D341Med (cell line): ENCODE results near the gene UGT1A5.
"Not testable (repeated sequence)": the region's sequence is repeated elsewhere in the genome, so short reads cannot be mapped to it uniquely, and the experiment has no call there.

Source experiments
- DNase-seq: peaks from one replicate; pipeline ENCODE4 v3.0.0; 2012; ENCODE audit warnings: low spot score

The UGT1A5 gene

DNA sequence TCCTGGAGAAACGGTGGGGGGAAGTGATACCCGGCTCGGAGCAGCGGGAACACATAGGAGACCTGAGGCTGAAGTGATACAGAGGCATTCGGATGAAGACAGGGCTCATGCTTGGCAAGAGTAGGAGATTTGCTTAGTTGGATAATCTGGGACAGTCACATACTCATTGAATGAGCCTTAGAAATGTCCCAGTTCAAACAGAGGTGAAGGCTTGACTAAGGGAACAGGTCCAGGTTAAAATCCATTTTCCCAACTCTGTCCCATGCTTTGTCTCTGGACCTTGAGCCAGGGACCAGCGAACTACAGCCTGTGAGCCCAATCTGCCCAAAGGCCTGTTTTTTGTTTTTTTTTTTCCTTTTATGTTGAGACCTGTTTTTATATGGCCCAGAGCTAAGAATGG is 18.7 kb upstream of the UGT1A5 start:
- no peak for DNase-seq

GRCh38 chr2:233698740-233699139 is 14.0 kb upstream of the UGT1A5 start:
- DNase-seq: no peak

DNA sequence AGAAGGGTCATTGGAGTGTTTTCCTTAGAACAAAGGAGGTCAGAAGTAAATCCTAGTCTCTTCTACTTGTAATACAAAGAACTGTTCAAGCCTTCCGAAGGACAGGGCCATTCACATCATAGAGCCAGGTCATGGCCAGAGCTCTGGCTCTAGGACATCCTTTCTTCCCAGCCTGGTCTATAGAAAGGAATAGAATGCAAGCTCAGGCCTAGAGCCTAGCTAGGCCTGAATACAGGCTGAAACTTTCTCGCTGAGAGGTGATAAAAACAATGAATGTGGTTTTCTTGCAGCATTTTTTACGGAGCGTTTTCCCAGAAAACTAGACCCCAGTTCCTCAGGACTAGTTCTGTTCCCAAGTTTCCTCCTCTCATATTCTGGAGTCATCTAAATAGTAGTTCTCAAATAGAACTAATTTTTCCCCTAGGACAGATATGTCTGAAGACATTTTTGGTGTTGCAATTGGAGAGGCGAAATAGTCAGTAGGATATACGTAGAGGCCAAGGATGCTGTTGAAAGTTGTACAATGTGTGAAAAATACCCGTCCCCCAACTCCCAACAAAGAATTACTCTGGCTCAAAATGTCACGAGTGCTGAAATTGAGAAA is 13.2 kb upstream of the UGT1A5 start:
- no peak for DNase-seq

DNA sequence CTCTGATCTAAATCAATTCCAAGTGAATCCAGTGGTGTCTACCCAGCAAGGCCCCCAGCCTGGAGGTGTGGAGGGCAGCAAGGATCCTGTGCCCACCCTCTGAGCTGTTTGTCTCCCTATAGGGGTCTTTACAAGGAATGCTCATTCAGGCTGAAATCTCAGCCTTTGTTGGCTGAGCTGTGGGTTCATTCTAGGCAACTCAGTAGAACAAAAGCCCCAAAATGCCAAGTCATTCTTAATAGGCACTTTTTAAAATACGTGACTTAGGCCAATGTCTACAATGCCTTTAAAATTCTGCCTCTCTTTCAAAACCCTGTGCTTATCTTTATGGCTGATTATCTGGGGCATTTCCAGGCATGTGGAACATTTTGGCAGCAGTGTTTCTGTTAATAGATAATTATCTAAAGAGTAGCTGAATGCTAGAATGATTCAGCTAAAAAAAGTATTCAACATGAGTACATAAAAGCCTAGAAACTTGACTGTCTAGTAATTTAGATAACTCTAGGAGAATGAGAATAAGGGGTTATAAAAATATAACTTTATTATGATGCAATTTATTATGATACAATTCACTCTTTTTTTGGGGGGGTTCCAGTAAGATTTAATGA is 12.6 kb upstream of the UGT1A5 start:
- DNase-seq: no peak

GRCh38 chr2:233700842-233701241 is 11.9 kb upstream of the UGT1A5 start:
- not testable (repeated sequence) for DNase-seq

DNA sequence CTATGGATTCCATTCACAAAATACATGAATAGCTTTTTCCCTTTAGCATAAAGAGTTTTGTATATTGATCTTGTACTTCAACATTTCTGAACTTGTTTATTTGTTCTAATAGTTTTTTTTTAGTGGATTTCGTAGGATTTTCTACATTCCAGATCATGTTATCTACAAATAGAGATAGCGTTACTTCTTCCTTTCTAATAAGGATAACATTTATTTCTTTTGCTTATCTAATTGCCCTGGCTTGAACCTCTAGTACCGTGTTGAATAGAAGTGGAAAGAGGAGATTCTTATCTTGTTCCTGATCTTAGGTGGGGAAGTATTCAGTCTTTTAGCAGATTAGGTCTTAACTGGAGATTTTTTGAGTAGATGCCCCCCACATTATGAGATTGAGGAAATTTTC is 10.5 kb upstream of the UGT1A5 start:
- no peak for DNase-seq

DNA sequence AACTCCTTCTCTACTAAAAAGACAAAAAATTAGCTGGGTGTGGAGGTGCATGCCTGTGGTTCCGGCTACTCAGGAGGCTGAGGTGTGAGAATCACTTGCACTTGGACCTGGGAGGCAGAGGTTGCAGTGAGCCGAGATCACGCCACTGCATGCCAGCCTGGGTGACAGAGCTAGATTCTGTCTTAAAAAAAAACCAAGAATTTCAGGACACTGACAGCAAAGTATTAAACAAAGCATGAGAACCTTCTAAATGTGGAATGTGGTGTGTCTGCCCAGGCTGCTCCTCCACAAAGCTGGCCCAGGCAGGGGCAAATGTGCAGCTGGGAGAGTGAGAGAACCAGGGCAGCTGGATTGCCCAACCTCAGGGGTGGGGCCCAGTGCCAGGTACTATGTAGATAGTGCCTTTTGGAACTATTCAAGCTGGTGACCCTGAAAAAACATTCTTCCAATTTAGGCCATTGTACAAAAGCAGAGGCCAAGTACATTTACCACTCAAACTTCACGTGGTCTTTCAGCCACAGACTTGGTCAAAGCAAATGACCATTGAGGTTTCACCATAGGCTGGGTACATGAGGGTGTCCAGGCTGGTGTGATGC is 6.7 kb upstream of the UGT1A5 start:
- no peak for DNase-seq

DNA sequence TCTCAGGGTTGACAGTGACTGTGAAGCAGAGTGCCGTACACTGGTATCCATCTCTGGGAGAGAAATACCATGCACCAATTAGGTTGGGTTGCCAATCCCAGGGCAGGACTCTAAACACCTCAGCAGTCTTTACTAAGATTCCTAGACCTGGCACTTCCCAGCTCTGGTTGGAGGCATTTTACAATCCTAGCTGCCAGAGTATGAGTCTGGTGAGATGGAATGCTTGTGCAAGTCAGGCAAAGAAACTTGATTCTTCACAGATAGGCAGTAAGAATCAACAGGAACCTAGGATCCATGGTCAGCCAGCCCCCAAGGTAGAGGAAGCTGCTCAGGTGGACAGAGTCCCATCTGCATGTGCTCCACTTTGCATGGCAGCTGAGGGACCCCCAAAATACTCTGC is 6.0 kb upstream of the UGT1A5 start:
- no peak for DNase-seq

DNA sequence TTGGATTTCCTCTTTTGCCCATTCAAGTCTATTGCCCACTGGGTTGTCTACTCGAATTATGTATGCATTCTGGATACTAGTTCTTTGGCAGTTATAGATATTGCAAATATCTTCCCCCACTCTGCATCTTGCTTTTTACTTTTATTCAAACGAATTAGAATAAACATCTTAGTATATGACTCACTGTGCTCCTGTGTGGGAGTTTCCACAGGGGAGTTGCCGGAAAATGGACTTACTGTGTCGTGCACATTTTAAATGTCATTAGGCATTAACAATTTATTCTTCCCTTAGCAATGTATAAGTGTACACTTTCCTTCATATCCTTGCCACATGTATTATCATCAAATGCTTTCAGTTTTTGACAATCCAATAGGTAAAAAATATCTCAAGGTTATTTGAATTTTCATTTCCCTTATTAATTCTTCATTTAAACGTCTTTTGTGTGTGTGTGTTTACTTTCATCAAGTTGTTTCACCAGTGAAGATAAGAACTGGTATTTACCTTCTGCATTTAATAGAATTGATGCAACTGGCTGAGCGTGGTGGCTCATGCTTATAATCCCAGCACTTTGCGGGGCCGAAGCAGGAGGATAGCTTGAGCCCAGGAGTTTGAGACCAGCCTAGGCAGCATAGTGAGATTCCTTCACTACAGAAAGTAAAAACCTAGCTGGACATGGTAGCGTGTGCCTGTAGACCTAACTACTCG is 4.6 kb upstream of the UGT1A5 start:
- no peak for DNase-seq

DNA sequence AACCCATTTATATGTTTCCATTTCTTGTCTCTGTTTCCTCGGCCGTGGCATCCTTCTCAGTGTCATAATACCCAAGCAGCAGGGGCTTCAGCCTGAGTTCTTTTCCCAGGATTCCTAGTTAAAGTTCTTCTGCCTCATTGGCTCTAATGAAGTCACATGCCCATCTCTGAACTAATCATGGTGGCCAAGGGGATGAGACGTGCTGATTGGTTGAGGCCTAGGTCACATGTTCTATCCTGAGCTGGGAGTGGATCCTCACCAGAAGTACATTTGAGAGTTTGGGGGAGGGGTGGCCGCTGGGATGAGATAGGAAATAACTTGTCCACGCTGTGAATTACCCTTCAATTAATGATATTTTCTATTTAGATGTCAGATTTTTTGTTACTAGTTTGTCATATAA is 3.8 kb upstream of the UGT1A5 start:
- DNase-seq: no peak

GRCh38 chr2:233711312-233712008 is 1.2 kb upstream of the UGT1A5 start:
- peak; percentile 81 for DNase-seq

DNA sequence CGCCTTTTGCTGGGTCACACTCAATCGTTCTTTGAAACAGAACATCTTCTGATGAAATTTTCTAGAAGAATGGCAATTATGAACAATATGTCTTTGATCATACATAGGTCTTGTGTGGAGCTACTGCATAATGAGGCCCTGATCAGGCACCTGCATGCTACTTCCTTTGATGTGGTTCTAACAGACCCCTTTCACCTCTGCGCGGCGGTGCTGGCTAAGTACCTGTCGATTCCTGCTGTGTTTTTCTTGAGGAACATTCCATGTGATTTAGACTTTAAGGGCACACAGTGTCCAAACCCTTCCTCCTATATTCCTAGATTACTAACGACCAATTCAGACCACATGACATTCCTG is 532 bp downstream of the UGT1A5 start:
- no peak for DNase-seq

GRCh38 chr2:233714121-233714520 is 1.4 kb downstream of the UGT1A5 start:
- no peak for DNase-seq

- no peak for DNase-seq
Observed at GRCh38 chr2:233718552-233718951, 5.8 kb downstream of the UGT1A5 start, which contains the start of gene UGT1A4. UGT1A4 (plus strand) TSS chr2:233718736; CDS start chr2:233718821, 85 bp downstream.

GRCh38 chr2:233728723-233729301 is 16.1 kb downstream of the UGT1A5 start, which contains the start of gene UGT1A3:
UGT1A3 (plus strand) TSS chr2:233729042; CDS start chr2:233729127, 85 bp downstream.
- DNase-seq: no peak

DNA sequence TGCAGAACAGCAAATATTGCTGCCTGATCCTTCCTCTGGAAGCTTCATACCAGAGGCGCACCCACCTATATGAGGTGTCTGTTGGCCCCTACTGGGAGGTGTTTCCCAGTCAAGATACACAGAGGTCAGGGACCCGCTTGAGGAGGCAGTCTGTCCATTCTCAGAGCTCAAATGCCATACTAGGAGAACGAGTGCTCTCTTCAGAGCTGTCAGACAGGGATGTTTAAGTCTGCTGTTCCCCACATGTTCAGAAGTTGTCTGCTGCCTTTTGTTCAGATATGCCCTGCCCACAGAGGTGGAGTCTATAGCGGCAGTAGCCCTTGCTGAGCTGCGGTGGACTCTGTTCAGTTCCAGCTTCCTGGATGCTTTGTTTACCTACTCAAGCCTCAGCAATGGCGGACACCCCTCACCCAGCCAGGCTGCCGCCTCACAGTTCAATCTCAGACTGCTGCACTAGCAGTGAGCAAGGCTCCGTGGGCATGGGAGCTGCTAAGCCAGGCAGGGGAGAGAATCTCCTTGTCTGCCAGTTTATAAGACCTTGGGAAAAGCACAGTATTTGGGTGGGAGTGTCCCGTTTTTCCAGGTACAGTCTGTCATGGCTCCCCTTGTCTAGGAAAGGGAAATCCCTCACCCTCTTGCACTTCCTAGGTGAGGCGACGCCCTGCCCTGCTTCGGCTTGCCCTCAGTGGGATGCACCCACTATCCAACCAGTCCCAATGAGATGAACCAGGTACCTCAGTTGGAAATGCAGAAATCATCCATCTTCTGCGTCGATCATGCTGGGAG is 24.4 kb downstream of the UGT1A5 start:
- DNase-seq: not testable (repeated sequence)

- DNase-seq: no peak
Observed at GRCh38 chr2:233740870-233741269, 28.2 kb downstream of the UGT1A5 start.

DNA sequence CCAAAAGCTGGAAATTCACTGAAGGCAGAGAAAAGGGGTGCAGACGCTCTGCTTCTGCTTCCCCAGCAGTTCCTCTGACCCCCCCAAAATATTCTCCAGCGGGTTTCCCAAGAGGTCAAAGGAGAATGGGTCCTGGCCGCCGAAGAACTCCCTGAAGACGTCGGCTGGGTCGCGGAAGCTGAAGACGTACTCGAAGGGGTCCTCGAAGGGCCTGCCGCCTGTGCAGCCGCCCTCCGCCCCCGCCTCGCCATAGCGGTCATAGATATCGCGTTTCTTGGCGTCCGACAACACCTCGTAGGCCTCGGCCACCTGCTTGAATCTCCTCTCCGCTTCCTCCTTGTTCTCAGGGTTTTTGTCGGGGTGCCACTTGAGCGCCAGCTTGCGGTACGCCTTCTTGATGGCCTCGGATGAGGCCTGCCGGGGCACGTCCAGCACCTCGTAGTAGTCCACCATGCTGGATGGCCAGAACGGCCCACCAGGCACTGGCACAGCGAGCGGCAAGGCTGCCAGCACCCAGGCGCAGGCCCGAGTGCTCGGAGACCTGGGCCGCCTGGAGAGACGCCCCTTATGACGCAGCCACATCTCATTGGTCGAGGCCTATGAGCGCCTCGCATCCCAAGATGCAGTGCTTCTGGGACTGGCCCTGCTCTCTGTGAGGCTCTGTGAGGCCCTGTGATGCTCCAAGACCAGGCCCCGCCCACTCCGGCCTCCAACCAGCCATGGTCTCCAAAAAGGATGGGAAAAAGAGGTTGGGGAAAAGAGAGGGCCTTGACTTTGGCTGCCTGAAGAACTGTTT is 31.0 kb downstream of the UGT1A5 start:
- DNase-seq: no peak

- no peak for DNase-seq
Observed at GRCh38 chr2:233745073-233745755, 32.5 kb downstream of the UGT1A5 start.

- DNase-seq: not testable (repeated sequence)
Observed at GRCh38 chr2:233745838-233746237, 33.1 kb downstream of the UGT1A5 start.
